Ishikawa (cell line): Measurements from ENCODE around the gene TMEM54.

Experiments
- CEBPB ChIP-seq: IDR thresholded peaks from 2 replicates; pipeline ENCODE4 v1.6.1; 2012
- CREB1 ChIP-seq: IDR thresholded peaks from 2 replicates; pipeline ENCODE4 v1.6.1; 2012; ENCODE audit warnings: low read depth
- EGR1 ChIP-seq: IDR thresholded peaks from 2 replicates; pipeline ENCODE4 v1.6.1; 2012
- EP300 ChIP-seq: IDR thresholded peaks from 2 replicates; pipeline ENCODE4 v1.6.1; 2012; ENCODE audit warnings: borderline replicate concordance
- FOXM1 ChIP-seq: IDR thresholded peaks from 2 replicates; pipeline ENCODE4 v1.6.1; 2012; ENCODE audit warnings: low read depth, borderline replicate concordance
- MAX ChIP-seq: IDR thresholded peaks from 2 replicates; pipeline ENCODE4 v1.6.1; 2012
- NFIC ChIP-seq: IDR thresholded peaks from 2 replicates; pipeline ENCODE4 v1.6.1; 2012
- RAD21 ChIP-seq: IDR thresholded peaks from 2 replicates; pipeline ENCODE4 v1.6.1; 2012; ENCODE audit warnings: low read depth
- TAF1 ChIP-seq: IDR thresholded peaks from 2 replicates; pipeline ENCODE4 v1.6.1; 2012; ENCODE audit warnings: low read depth, mild to moderate bottlenecking
- TCF12 ChIP-seq: IDR thresholded peaks from 2 replicates; pipeline ENCODE4 v1.6.1; 2012; ENCODE audit warnings: low read depth
- TEAD4 ChIP-seq: IDR thresholded peaks from 2 replicates; pipeline ENCODE4 v1.6.1; 2012
- YY1 ChIP-seq: IDR thresholded peaks from 2 replicates; pipeline ENCODE4 v1.6.1; 2012; ENCODE audit warnings: low read depth
- ZBTB7A ChIP-seq: IDR thresholded peaks from 2 replicates; pipeline ENCODE4 v1.6.1; 2012; ENCODE audit warnings: low read depth
- TF ChIP-seq, protein P1 (sequence below): IDR thresholded peaks from 2 replicates; pipeline ENCODE4 v1.6.1; 2012; ENCODE audit warnings: low read depth, mild to moderate bottlenecking
- TF ChIP-seq, protein P2 (sequence below): IDR thresholded peaks from 2 replicates; pipeline ENCODE4 v1.6.1; 2012

The TMEM54 gene

DNA sequence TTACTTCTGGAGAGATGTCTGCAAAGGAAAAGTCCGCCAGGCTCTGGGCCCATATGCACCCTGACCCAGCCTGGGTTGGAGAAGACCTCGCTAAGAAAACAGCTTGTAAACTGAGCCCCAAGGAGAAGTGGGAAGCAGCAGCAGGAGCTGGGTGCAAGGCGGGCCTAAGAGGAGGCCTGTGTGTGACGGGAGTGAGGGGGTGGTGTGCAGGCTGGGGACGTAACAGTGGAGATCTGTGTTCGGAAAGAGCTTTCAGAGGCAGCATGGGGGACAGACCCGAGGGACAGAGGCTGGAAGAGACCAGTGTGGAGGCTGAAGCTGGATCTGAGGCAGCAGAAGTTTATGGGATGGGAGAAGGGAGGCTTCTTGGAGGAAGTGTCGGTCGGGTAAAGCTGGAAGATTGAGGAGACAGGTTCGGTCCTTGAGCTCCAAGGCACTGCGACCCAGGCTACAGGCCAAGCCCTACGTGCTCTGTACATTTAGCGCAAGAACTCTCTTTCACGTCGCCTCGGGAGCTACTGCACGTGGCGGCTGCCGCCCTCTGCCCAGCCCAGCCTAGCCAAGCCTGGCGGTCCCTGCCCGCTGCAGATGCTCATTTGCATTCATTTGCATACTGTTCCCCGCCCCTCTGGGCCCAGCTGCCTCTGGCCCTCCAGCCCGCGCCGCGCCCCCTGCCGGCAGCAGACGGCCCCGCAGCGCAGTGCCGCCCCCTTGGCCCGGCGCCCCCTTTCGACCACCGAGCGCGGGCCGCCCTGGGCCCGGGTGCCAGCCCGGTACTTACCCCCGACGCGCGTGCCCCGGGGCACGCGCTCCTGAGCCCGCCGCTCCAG, 8.6 kb downstream of the TMEM54 start:
- TF ChIP-seq TEAD4 (no peak), CREB1 (no peak), TCF12 (no peak), EP300 (no peak), YY1 (no peak), EGR1 (no peak), NFIC (no peak), TAF1 (no peak), CEBPB (no peak), MAX (peak; percentile 99), ZBTB7A (peak; percentile 87; the same call in 1 of the 2 replicates), RAD21 (peak; percentile 14; the same call in 1 of the 2 replicates), FOXM1 (no peak)
- TF ChIP-seq, protein P1, sequence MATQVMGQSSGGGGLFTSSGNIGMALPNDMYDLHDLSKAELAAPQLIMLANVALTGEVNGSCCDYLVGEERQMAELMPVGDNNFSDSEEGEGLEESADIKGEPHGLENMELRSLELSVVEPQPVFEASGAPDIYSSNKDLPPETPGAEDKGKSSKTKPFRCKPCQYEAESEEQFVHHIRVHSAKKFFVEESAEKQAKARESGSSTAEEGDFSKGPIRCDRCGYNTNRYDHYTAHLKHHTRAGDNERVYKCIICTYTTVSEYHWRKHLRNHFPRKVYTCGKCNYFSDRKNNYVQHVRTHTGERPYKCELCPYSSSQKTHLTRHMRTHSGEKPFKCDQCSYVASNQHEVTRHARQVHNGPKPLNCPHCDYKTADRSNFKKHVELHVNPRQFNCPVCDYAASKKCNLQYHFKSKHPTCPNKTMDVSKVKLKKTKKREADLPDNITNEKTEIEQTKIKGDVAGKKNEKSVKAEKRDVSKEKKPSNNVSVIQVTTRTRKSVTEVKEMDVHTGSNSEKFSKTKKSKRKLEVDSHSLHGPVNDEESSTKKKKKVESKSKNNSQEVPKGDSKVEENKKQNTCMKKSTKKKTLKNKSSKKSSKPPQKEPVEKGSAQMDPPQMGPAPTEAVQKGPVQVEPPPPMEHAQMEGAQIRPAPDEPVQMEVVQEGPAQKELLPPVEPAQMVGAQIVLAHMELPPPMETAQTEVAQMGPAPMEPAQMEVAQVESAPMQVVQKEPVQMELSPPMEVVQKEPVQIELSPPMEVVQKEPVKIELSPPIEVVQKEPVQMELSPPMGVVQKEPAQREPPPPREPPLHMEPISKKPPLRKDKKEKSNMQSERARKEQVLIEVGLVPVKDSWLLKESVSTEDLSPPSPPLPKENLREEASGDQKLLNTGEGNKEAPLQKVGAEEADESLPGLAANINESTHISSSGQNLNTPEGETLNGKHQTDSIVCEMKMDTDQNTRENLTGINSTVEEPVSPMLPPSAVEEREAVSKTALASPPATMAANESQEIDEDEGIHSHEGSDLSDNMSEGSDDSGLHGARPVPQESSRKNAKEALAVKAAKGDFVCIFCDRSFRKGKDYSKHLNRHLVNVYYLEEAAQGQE = no peak
- TF ChIP-seq, protein P2, sequence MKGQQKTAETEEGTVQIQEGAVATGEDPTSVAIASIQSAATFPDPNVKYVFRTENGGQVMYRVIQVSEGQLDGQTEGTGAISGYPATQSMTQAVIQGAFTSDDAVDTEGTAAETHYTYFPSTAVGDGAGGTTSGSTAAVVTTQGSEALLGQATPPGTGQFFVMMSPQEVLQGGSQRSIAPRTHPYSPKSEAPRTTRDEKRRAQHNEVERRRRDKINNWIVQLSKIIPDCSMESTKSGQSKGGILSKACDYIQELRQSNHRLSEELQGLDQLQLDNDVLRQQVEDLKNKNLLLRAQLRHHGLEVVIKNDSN = no peak

- TF ChIP-seq ZBTB7A (no peak), YY1 (no peak), MAX (no peak), TCF12 (no peak), EP300 (no peak), EGR1 (no peak), TAF1 (no peak), NFIC (no peak), RAD21 (no peak), CEBPB (no peak), TEAD4 (no peak), CREB1 (no peak), FOXM1 (no peak)
- TF ChIP-seq, protein P2 = no peak
- TF ChIP-seq, protein P1 = no peak
Observed at GRCh38 chr1:32891630-32892029, 9.6 kb downstream of the TMEM54 start.

DNA sequence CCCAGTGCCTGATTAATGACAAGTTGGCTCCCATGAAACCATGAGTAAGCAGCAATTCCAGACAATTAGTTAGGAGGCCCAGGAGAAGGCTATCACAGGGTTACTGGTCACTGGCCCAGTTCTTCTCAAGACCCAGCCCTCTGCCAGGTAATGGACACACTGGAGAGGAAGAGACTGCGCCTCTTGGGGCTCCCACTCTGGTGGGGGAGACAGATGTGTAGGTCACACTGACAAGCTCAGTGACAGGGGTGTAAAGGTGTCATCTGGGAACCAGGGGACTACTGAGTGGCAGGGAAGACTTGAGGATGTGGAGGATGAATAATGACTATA, 10.0 kb downstream of the TMEM54 start:
- TF ChIP-seq ZBTB7A (no peak), CEBPB (no peak)

DNA sequence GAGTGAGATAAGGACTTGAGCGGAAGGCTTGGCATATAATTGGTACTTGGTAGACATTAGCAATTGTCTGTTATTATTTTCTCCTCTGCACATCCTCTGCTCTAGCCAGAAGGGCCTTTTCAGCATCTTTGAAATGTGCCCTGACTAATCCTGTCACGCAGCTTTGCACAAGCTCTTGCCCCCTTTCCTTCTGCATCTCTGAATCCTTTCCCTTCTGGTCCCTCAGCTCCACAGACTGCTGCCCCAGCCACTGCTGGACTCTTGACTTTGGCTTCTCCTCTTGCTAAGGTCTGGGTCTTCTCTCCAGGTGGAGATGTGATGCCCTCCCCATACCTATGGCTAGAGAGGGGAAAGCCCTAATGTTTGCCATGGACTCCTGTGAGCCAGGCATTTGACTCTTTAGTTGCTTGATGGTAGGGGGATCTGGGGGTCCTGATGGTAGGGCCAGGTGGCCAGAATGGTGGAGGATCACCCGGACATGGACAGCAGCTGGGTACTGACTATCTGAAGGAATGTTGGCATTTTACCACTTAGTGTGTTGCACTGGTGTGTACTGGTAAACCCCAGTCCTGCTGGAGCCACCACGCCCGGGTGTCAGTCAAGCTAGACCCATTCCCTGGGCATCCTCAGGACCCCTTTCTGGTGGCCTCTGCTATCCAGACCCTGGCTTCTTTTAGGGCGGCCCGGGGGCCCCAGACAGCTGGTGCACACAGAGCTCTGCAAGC, 10.5 kb downstream of the TMEM54 start:
- TF ChIP-seq FOXM1 (no peak), TEAD4 (no peak), TCF12 (no peak), MAX (no peak), NFIC (no peak), CEBPB (no peak)

DNA sequence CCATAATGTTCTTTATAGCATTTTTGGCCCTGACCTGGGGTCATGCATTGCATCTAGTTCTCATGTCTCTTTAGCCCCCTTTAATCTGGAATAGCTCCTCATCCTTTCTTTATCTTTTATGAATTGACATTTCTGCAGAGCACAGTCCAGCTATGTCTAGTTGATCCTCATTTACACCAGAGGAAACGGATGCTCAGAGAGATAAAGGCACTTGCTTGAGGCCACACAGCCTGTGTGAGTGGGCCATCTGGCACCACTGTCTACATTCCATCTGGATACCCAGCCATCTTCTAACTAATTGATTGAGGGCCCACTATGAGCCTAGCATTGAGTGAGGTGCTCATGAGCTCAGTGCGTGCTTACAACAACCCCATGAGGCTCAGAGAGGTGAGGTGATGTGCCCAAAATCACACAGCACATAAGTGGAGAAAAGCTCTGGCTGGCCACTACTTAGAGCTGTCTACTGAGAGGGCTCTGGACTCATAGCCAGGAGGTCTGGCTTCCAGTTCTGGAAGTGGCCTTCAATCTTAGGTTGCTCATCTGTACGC, 11.4 kb downstream of the TMEM54 start:
- no peak for TF ChIP-seq ZBTB7A
